Right renal cortex interstitium (tissue), 3 donors: ENCODE measurements around the gene ANKRD65. TPM values are rescaled to one million over a fixed set of nuclear protein-coding genes. Genes with fewer than 3 reads are reported as not detected.

Experiments used
- DNase-seq, 3 donors: peaks; one replicate each; pipeline ENCODE4 v3.0.0-alpha.2; 2013; ENCODE audit warnings: low read depth in 3 of 3, low spot score in 2 of 3
- polyA plus RNA-seq, 3 donors: library from polyadenylated mRNA; unstranded; fragments of 120-200 nt; gene quantifications; one replicate each; pipeline ENCODE4 v1.2.1, GENCODE V29; 2013; ENCODE audit not compliant: insufficient read length in 3 of 3

Gene ANKRD65
- polyA plus RNA-seq, 3 donors: 5.0 to 19.7 (median 7.1) TPM

- DNase-seq: no peak
Observed at GRCh38 chr1:1442069-1442770, 21.1 kb upstream of the ANKRD65 start.

GRCh38 chr1:1441002-1441888 is 20.2 kb upstream of the ANKRD65 start:
- DNase-seq: no peak

DNA sequence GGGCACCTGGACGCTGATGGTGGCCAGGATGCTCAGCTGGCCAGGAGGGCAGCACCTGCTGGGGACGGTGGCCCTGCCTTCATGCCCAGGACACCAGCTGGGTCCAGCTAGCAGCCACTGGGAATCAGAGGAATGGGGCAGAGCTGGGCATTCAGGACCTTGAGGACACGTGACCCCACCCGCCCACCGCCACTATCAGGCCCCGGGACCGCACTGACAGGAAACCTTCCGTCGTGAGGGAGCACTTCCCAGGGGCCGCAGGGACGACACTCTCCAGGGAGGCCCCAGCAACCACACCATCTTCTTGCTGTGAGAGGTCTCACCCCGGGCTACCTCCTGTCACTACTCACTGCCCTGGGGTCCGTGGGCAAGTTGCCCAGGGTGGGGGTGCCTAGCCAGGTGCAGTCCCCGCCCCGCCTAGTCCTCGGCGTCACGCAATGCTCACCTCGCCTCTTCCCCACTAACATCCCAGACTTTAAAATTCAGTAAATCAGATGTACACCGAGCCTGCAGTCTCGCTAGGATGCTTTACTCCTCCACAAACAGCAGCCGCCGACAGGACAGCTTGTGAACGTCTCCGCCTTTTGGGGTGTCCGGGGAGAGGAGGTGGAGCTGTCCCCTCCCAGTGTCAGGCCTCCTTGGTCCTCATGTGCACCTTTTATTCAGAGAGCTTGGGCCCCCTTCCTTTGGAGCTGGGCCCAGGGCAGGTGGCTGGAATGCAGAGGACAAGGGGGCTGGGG is 19.4 kb upstream of the ANKRD65 start:
- DNase-seq: no peak

DNA sequence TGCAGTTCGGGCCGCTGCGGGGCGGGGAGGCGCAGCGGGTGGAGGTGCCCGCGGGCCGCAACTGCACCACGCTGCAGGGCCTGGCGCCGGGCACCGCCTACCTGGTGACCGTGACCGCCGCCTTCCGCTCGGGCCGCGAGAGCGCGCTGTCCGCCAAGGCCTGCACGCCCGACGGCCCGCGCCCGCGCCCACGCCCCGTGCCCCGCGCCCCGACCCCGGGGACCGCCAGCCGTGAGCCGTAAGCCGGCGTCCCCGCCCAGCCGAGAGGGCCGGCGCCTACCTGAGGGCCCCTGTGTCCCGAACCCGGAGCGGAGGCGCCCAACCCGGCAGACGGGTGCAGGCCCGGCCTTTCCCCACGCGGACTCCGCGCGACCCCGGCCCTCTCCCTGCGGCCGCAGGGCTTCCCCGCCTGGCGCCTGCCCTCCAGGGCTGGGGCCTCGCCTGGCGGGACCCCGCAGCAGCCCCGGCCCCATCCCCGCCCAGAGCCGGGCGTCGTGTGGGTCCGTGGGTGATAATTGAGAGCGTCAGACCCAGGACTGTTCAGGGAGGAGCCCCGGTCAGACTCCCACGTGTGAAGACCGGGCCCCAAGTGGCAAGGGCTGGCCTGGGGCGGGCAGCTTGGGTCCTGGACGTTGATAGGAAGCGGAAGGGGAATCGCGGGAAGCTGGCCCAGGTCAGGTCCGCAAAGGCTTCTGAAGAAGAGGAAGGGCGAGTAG is 18.6 kb upstream of the ANKRD65 start:
- no peak for DNase-seq

- DNase-seq: no peak
Observed at GRCh38 chr1:1438531-1439381, 17.7 kb upstream of the ANKRD65 start.

GRCh38 chr1:1437904-1438376 is 16.9 kb upstream of the ANKRD65 start:
- DNase-seq: no peak

GRCh38 chr1:1437033-1437903 is 16.2 kb upstream of the ANKRD65 start:
- no peak for DNase-seq

- DNase-seq: no peak
Observed at GRCh38 chr1:1436630-1437032, 15.6 kb upstream of the ANKRD65 start.

GRCh38 chr1:1435911-1436629 is 15.0 kb upstream of the ANKRD65 start:
- DNase-seq: no peak

DNA sequence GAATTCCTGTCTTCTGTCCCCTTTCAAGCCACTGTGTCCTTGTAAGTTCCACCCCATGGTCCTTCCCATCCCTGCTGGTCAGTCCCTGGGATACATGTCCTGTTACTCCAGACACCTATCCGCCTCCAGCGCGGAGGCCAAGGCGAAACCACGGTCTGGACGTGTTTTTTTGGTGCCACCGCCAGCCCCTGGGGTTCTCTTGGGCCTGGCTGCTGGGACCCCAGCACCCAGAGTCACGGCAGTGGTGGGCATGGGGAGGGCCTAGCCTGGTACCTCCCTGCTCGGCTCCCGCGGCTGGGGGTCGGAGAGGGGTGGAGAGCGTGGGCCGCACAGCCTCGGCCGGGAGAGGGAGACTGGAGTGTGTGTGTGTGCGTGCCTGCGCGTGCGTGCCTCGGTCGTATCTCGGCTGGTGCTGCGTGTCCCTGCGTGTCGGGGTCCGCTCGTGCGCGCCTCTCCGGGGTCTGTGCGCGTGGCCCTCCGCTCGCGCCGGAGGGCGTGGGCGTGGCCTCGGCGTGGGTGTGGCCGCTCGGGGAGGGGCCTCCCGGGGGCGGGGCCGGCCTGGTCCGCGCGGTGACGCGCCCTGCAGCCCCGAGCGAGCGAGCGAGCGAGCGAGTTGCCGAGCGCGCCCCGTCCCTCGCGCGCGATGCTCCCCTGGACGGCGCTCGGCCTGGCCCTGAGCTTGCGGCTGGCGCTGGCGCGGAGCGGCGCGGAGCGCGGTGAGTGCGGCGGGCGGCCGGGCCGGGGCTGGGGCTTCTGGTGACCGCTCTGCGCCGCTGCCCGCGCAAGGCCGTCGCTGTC is 14.2 kb upstream of the ANKRD65 start, which contains the start of gene VWA1:
VWA1 (plus strand) TSS at position 585 of the 798 bp plus-strand sequence; CDS start at position 644, 59 bp downstream.
- DNase-seq: no peak

GRCh38 chr1:1434824-1435105 is 13.7 kb upstream of the ANKRD65 start:
- DNase-seq: no peak

DNA sequence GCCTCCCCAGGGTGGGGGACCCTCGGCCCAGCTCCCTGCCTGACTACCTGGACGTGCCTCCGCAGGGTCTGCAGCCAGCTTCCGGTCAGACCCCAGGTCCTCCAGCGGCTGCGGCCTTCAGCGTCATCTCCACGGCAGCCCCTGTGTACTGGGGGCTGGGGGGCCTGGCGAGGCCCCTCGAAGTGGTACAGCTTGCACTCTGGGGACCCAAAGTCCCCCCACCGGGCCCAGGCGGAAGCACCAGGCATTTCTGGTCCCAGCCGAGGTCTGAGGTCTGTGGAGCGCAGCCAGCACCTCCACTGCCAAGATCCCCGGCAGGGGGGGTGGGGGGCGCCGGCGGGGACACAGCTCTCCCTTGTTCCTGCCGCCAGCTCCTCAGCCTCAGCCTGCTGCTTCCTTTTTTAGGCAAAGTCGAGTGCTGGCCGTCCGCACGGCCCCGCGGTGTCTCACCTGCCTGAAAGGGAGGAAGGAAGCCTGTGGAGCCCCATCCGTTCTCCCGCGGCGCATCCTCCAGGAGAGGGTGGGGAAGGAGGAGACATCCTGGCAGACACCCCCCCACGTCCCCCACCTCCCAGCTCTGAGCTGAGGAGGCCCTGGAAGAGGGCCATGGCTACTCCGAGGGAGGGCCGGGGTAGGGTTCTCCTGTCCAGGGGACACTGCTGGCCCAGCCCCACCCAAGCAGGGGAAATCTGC is 13.2 kb upstream of the ANKRD65 start:
- DNase-seq: no peak

DNA sequence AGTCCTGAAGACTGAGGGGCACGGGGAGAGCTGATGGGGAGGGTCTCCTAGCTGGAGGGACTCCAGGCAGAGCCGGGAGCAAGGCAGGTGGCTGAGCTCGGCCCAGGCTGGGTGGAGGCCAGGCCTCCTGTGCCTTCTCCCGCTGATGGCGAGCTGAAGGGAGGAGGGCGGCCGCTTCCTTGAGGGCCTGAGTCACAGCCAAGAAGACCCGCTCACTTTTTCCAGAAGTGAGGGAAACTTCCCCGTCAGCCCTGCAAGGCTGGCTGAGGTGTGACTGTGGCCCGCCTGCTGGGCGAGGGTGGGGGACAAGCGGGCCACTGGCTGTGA is 12.7 kb upstream of the ANKRD65 start:
- no peak for DNase-seq

GRCh38 chr1:1432951-1433803 is 12.1 kb upstream of the ANKRD65 start:
- no peak for DNase-seq

DNA sequence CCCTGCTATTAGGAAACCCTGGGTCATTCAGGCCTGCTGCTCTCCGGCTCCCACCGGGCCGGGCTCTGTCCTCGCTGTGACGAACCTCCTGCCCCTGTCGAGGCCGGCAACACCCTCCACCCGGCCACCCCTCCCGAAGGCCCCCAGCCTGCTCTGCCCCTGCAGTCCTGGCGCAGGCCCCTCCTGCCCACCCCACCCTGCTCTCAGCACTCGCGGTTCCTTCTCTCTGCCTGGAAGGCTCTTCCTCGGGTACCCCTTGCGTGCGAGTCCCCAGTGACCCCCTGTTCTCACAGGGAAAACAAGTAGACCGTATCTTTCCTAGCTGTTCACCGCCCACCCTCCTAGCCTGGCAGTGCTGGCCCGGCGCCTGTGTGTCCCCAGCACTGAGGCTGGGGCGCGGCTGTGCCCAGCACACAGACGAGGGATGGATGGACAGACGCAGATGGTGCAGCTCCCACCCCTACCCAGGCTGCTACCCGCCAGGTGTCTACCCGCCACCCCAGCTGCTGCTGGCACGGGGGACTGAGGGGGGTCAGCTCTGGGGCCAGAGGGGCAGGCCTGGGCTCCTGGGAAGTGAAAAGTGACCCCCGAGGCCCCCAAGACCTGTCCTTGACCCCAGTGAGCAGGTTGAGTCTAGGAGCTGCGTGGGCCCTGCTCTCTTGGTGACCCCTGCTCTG is 11.3 kb upstream of the ANKRD65 start:
- no peak for DNase-seq
